Neutrophil (primary cell): ENCODE results near the gene TSPAN5.

Experiments
- H3K27ac ChIP-seq: fragments of 200-600 bp; sonication (generic); 2 replicates; pipeline ENCODE4 v1.5.1; 2016; ENCODE audit warnings: mild to moderate bottlenecking, moderate library complexity
- H3K27me3 ChIP-seq: fragments of 200-600 bp; sonication (generic); 2 replicates; pipeline ENCODE4 v1.6.0; 2016; ENCODE audit warnings: mild to moderate bottlenecking
- H3K36me3 ChIP-seq: fragments of 200-600 bp; sonication (generic); 2 replicates; pipeline ENCODE4 v1.5.1; 2017
- H3K4me1 ChIP-seq, 2 experiments: fragments of 200-600 bp in 1 of 2; sonication (generic) in 1 of 2; 1 replicate in 1 of 2; 2 replicates in 1 of 2; pipeline versions ENCODE4 v1.5.1 to v1.6.1; 2013 to 2016; ENCODE audit warnings: low read depth in 1 of 2, low read length in 1 of 2, mild to moderate bottlenecking in 1 of 2, moderate library complexity in 1 of 2; ENCODE audit not compliant: control insufficient read depth in 1 of 2, insufficient read depth in 1 of 2
- H3K4me3 ChIP-seq, 2 experiments: fragments of 200-600 bp in 1 of 2; sonication (generic) in 1 of 2; 1 replicate in 1 of 2; 2 replicates in 1 of 2; pipeline ENCODE4 v1.5.1; 2013 to 2016; ENCODE audit warnings: low read depth in 1 of 2, low read length in 1 of 2, mild to moderate bottlenecking in 1 of 2, moderate library complexity in 1 of 2
- H3K9me3 ChIP-seq: fragments of 200-600 bp; sonication (generic); 2 replicates; pipeline ENCODE4 v1.5.1; 2016
- TF ChIP-seq, protein P1 (sequence below): fragments of 200-600 bp; sonication (generic); IDR thresholded peaks from 2 replicates; pipeline ENCODE4 v1.5.1; 2016; ENCODE audit warnings: antibody characterized with exemption

TSPAN5 gene

GRCh38 chr4:98527534-98528269 lies 130.7 kb downstream of the TSPAN5 start:
- TF ChIP-seq, protein P1, sequence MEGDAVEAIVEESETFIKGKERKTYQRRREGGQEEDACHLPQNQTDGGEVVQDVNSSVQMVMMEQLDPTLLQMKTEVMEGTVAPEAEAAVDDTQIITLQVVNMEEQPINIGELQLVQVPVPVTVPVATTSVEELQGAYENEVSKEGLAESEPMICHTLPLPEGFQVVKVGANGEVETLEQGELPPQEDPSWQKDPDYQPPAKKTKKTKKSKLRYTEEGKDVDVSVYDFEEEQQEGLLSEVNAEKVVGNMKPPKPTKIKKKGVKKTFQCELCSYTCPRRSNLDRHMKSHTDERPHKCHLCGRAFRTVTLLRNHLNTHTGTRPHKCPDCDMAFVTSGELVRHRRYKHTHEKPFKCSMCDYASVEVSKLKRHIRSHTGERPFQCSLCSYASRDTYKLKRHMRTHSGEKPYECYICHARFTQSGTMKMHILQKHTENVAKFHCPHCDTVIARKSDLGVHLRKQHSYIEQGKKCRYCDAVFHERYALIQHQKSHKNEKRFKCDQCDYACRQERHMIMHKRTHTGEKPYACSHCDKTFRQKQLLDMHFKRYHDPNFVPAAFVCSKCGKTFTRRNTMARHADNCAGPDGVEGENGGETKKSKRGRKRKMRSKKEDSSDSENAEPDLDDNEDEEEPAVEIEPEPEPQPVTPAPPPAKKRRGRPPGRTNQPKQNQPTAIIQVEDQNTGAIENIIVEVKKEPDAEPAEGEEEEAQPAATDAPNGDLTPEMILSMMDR: no peak

DNA sequence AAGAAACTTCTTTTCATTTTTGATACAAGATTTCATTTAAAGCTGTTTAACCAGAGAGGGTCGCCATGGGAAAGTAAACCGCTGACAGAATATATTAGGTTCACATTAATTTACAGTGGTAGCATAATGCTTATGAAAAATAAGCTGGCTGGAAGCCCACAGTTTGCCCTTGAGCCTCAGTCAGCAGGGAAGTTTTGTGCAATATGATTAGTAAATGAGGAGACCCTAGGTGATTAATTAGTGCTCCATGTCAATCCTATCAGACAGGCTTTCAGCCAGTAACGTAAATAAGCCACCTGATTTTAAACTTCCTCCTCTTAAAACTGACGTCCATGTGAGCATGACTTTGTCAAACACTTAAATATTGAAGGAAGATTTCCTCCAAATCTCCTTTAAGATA lies 134.2 kb downstream of the TSPAN5 start:
- Histone ChIP-seq H3K4me3 (no peak overlapping the region), H3K27ac (no peak overlapping the region), H3K36me3 (no peaks in the 10 kb centered on the region), H3K27me3 (no peaks in the 10 kb centered on the region), H3K4me1 (no peaks in the 10 kb centered on the region), H3K9me3 (no peaks in the 10 kb centered on the region)
- TF ChIP-seq, protein P1: no peak

More at GRCh38 chr4:98527534-98528269, 130.7 kb downstream of the TSPAN5 start:
- no peaks in the 10 kb centered on the region for H3K9me3 ChIP-seq
- no peaks in the 10 kb centered on the region for H3K36me3 ChIP-seq
- no peaks in the 10 kb centered on the region for H3K27me3 ChIP-seq
- H3K27ac ChIP-seq: no peak overlapping the region
- H3K4me3 ChIP-seq: no peak overlapping the region
- H3K4me1 ChIP-seq: no peaks in the 10 kb centered on the region

GRCh38 chr4:98522636-98523395 lies 135.6 kb downstream of the TSPAN5 start:
- no peak overlapping the region for H3K27ac ChIP-seq
- H3K4me1 ChIP-seq: no peaks in the 10 kb centered on the region
- no peaks in the 10 kb centered on the region for H3K27me3 ChIP-seq
- no peaks in the 10 kb centered on the region for H3K9me3 ChIP-seq
- no peaks in the 10 kb centered on the region for H3K36me3 ChIP-seq
- no peak overlapping the region for H3K4me3 ChIP-seq
- TF ChIP-seq, protein P1: no peak

- TF ChIP-seq, protein P1: no peak
- H3K4me1 ChIP-seq: no peaks in the 10 kb centered on the region
- H3K9me3 ChIP-seq: no peaks in the 10 kb centered on the region
- H3K4me3 ChIP-seq: no peak overlapping the region
- no peaks in the 10 kb centered on the region for H3K36me3 ChIP-seq
- H3K27me3 ChIP-seq: no peaks in the 10 kb centered on the region
- no peak overlapping the region for H3K27ac ChIP-seq
These were observed 136.3 kb downstream of the TSPAN5 start for GRCh38 chr4:98522062-98522461.

DNA sequence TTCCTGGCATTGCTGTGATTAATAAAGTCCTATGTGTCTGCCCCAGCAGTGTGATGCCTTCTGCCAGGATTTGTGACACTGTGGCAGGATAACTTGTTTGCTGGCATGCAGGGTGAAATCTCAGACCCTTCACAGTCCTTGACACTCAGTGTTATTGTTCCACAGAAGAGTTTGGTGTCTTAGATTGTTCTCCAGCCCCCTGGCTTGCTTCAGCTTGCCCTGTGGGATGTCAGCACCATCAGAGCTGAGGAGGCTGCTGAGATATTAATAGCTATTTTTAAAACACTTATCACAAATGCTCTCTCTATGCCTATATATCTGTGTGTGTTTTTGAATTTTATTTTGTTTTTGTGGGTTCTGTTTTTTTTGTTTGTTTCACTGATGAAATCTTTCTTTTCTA lies 136.9 kb downstream of the TSPAN5 start:
- Histone ChIP-seq H3K36me3 (no peaks in the 10 kb centered on the region), H3K4me3 (no peak overlapping the region), H3K27ac (no peak overlapping the region), H3K4me1 (no peaks in the 10 kb centered on the region), H3K27me3 (no peaks in the 10 kb centered on the region), H3K9me3 (no peaks in the 10 kb centered on the region)
- TF ChIP-seq, protein P1: no peak
